ENCODE data around the gene ZNF780B.

ZNF780B gene

GRCh38 chr19:39982883-39983282 is 73.1 kb downstream of the ZNF780B start (continued):
- no peak for TF ChIP-seq PATZ1 (CRISPR knock-in tag; IDR thresholded peaks at IDR 0.05; ENCODE audit: borderline replicate concordance)
- TF ChIP-seq CSDC2 (CRISPR knock-in tag; IDR thresholded peaks at IDR 0.05): no peak
- no peak for TF ChIP-seq ZNF70 (CRISPR knock-in tag; IDR thresholded peaks at IDR 0.05)
